Stimulated activated CD4-positive, alpha-beta T cell treated with anti-CD3 and anti-CD28 coated beads, TNF-alpha, amount 100 ng/mL, for 4 hours (primary cell): ENCODE data around the gene LRRC45.
A peak's percentile ranks its signal among the peaks of the same experiment; 100 is the strongest.
"Not testable (repeated sequence)": the region's sequence is repeated elsewhere in the genome, so short reads cannot be mapped to it uniquely, and the experiment has no call there.

ENCODE experiments used
- DNase-seq, 3 experiments: peaks; one replicate each; pipeline ENCODE4 v3.0.0-alpha.2; 2020; ENCODE audit warnings: low read depth in 3 of 3

Gene LRRC45

GRCh38 chr17:82034371-82035011 is 11.4 kb downstream of the LRRC45 start:
- DNase-seq, result no peak

DNA sequence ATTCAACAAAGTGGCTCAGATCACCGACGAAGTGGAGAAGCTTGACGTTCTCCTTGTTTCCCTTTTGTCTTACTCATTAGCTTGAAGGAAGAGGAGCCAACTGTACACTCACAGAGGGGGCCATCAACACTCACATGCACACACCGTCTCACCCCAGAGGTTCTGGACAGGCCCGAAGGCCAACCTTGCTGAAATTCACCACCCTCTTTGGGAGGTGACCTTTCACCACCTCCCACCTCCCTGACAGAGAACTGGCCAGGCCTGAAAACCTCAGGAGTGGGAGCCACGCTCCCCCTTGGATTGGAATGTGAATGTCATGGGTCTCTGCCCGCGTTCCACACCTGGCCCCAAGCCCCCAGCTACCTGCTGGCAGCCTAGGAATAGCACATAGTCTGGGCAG is 12.4 kb downstream of the LRRC45 start:
- no peak for DNase-seq

DNA sequence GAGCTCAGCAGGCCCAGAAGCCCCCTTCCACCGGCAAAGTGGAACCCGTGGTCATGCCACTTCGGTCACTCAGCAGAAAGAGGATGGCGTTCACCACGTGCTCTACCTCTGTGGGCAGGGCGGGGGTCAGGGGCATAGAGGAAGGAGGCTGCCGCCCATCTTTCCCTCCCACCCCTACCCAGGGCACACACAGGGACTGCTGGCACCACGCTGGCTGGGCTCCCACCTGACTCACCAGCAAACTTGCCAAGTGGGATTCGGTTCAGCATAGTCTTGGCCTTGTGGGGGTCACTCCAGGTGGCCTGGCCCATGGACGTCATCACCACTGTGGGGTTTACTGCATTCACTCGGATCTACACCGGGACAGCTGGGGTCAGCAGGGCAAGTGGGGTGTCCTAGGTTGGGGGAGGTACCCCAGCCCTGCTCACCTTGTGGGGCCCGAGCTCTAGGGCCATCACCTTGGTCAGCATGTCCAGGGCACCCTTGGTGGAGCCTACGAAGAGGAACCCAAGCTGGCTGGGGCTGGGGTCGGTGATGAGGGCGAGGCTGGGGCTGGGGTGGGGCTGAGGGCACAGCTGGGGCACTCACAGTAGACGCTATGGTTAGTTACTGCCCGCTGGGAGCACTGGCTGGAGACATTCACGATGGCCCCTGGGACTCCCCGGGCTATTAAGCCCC is 13.0 kb downstream of the LRRC45 start:
- DNase-seq, result no peak

- DNase-seq, result no peak
Observed at GRCh38 chr17:82036634-82037091, 13.6 kb downstream of the LRRC45 start.

DNA sequence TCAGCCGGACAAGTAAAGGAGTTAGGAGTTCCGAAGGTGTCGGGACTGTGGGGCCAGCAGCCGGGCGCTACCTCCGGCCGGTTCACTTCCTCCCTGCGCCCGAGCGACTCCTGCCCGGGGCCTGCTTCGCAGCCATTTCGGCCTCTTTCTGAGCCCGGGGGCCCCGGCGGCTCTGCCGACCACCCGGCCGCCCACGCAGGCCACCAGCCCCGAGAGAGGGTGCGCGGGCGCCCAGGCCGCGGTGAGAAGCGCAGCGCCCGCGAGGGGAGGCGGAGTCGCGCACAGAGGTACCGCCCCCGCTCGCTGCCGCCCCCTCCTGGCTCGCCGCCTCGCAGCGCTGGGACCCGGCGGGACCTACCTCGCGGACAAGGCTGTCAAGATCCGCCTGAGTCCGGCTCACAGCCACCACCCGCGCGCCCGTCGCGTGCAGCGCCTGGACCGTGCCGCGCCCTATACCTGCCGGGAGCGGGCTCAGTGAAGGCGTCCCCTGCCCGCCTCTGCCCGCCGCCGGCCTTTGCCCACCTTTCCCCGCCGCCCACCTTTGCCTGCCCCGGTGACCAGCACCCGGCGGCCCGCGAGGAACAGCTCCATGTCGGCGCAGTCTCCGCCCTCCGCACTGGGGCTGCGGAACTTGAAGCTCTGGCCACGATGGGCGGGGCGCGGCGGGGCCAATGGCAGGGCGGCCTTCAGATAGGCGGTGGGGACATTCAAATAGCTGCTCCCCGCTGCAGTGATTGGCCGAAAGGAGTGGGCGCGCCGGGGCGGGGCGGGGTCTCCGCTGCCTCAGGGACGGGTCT is 14.2 kb downstream of the LRRC45 start, which contains the start of gene DCXR:
Gene DCXR, minus strand, starts transcription at position 606 of the 797 bp plus-strand sequence. Its CDS starts 15 bp downstream, at position 591.
- DNase-seq, result peak; percentile 80 to 85 (median 84)

GRCh38 chr17:82037889-82038195 is 14.7 kb downstream of the LRRC45 start:
- no peak for DNase-seq

DNA sequence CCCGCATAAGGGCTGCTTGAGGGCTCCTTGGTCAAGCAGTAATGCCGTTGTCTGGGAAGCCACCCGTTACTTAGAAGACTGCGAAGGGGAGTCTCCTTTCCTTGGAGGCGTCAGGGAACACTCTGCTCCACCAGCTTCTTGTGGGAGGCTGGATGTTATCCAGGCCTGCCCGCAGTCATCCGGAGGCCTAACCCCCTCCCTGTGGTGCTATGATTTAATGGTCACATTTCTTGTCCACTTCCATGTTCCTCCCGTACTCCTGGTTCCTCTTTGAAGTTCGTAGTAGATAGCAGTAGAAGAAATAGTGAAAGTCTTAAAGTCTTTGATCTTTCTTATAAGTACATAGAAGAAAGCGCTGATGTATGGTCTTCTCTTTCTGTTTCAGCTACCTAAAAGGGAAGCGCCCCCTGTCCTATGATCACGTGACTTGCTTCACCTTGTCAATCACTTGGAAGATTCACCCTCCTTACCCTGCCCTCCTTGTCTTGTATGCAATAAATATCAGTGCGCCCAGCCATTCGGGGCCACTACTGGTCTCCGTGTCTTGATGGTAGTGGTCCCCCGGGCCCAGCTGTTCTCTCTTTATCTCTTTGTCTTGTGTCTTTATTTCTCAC is 15.8 kb downstream of the LRRC45 start:
- DNase-seq, result not testable (repeated sequence)

DNA sequence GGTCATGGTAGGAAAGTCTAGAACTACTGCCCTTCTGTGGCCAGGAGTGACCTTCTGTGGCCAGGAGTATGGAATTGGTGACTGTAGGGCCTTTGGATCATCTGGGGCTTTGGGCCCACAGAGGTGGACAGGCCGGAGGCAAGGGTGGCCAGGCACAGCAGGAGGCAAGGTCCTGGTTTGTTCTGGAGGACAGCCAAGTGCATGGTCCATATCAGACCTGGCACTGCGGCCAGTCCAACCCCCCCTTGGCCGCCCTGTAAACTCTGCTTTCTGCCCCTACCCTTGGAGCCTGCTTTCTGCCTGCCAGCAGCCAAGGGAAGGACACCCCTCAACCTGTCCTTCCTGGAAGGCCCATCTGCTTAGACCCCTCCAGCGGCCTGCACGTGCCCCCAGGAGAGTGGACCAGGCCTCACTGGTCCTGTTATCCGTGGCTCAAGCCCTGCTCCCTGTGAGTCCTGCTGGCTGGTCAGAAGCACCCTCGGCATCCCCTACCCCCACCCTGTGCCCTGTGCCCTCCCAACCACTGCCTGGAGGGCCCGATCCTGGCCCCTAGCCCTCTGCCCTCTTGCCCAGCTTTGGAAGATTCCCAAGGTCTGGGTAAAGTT is 16.7 kb downstream of the LRRC45 start:
- no peak for DNase-seq

DNA sequence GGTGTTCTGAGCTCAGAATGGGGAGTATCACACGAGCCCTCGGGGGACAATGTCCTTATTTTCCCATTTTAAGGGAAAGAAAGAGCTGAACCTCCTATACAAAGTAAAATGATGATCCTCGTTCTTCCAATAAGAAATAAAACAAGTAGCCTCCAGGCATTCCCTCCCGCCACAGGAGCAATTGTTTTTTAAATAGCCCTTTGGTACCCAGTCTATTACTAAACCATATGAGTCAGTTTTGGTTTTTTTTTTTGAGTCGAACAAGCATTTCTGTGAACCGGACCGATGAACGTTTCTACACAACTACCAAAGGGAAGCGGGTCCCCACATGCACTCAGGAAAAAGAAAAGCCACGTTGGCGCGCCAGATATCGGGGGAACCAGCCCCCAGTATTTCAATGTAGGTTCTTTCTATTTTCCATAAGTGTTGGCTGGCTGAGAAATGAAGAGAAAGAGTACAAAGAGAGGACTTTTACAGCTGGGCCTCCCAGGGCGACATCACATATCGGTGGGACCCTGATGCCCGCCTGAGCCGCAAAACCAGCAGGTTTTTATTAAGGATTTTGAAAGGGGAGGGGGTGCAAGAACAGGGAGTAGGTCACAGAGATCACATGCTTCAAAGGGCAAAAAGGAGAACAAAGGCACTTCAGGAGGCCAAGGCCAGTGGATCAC is 18.2 kb downstream of the LRRC45 start:
- DNase-seq, result no peak

DNA sequence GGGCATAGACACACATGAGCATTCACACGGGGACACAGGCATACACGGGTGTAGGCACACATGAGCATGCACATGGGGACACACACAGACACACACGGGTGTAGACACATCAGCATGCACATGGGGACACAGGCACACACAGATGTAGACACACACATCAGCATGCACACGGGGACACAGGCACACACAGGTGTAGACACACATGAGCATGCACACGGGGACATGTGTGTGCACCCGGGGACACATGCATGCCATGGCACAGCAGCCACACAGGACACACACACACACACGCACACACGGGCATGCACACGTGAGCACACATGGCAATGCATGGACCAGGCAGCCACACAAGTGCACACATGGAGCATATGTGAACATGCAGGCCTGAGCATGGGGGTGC is 19.5 kb downstream of the LRRC45 start:
- DNase-seq, result no peak

- DNase-seq, result no peak
Observed at GRCh38 chr17:82043507-82043906, 20.4 kb downstream of the LRRC45 start.

DNA sequence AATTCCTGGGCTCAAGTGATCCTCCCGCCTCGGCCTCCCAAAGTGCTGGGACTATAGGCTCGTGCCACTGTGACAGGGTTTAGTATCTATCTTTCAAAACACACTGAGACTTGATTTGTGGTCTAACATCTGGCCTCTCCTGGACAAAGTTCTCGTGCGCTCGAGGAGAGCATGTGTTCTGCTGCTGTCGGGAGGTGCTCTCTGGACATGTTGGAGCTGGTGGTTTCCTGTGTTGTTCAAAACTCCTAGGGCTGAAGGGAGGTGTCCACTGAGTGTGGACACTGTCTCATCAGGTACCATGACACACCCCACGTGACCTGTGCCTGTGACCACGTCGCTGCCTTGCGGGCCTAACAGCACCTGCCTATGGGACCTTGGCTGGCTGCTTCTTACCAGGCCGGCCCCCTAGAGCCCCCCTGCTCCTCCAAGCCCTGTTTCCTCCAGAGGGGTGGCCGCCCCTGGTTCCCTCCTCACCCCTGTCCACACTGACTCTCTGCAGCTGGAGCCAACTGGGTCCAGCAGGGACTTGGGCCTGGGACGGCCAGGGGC is 22.9 kb downstream of the LRRC45 start:
- DNase-seq, result no peak

GRCh38 chr17:82046903-82047302 is 23.8 kb downstream of the LRRC45 start:
- DNase-seq, result no peak

GRCh38 chr17:82047379-82047778 is 24.3 kb downstream of the LRRC45 start:
- DNase-seq, result no peak

- no peak for DNase-seq
Observed at GRCh38 chr17:82047914-82048570, 24.9 kb downstream of the LRRC45 start.

- no peak for DNase-seq
Observed at GRCh38 chr17:82048571-82048971, 25.5 kb downstream of the LRRC45 start.

DNA sequence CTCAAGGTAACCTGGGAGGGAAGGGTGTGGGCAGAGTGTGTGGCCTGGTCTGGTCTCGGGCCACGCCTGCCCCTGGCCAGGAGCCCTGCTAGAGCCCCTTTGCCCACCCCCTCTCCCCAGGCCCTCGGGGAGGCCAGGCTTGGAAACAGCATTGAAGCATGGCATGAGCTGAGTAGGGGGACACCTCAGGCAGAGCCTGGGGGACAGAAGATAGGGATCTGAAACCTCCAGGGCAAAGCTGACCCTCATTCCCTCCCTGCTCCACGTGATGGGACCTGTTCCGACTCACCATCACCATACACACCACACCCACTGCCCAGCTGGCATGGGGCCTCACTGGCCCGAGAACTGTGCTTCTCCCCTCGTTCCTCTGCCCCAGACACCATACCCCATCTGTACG is 26.0 kb downstream of the LRRC45 start:
- DNase-seq, result no peak

DNA sequence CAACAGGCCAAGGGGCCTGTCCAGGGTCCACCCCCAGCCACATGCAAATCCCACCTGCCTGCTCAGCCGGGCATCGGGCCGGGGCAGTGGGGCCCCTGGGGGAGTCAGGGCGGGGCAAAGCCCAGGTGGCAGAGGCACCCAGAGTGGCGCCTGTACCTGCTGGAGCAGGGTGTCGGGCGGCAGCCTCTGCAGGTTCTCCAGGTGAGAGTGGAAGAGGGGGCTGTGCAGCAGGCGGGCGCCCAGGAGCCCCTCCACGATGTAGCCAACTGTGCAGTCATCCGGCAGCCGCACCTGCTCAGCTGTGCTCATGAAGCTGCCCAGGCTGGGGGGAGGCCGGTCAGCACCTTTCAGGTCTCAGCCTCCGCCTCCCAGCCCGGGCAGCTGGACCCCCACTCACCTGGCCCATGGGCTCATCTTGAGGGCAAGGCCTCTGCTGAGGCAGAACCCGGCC is 26.4 kb downstream of the LRRC45 start:
- DNase-seq, result no peak

GRCh38 chr17:82050152-82050760 is 27.2 kb downstream of the LRRC45 start:
- DNase-seq, result no peak
